HG02610 (cell line): ENCODE results near the gene TRMT112.

ENCODE experiments used
- ATAC-seq: cut with Tn5 transposase; IDR thresholded peaks from one replicate; pipeline ENCODE4 v1.9.1; 2021; ENCODE audit warnings: mild to moderate bottlenecking, moderate library complexity; ENCODE audit not compliant: unreplicated experiment

The TRMT112 gene

GRCh38 chr11:64317325-64317960 is at the start of gene TRMT112:
Gene TRMT112, minus strand, starts transcription at chr11:64317559. Its CDS starts 33 bp downstream, at chr11:64317526.
- ATAC-seq: peak; percentile 59

- ATAC-seq: no peak
These were observed 49.4 kb upstream of the TRMT112 start for GRCh38 chr11:64366751-64367150.

DNA sequence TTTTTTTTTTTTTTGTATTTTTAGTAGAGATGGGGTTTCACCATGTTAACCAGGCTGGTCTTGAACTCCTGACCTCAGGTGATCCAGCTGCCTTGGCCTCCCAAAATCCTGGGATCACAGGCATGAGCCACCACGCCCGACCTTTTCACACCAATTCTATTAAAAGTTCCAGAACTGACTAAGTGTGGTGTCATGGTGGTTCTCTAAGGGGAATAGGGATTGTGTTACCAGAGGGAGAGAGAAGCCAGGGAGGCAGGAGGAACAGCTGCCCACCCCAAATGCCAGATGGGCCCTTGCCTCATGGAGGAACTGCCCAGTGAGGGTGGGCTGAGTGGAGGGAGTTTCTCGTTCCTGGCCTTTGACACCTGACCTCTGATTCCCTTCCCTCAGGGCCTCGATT is 47.6 kb upstream of the TRMT112 start:
- ATAC-seq: no peak

DNA sequence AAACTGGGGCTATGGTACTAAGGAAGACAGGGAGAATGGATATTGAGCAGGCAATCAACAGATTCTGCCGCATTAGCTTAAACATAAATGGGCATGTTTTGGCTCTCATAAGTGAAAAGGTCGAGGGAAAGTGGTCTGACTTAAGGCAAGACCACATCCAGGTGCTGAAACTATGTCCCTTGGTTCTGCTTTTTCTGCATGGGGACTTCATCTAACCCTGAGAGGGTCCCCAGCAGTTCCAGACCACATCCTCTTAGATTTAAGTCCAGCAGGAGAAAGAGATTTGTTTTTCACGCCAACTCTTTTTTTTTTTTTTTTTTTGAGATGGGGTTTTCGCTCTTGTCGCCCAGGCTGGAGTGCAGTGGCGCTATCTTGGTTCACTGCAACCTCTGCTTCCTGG is 47.1 kb upstream of the TRMT112 start:
- ATAC-seq: no peak

GRCh38 chr11:64362339-64362738 is 45.0 kb upstream of the TRMT112 start:
- ATAC-seq: no peak

DNA sequence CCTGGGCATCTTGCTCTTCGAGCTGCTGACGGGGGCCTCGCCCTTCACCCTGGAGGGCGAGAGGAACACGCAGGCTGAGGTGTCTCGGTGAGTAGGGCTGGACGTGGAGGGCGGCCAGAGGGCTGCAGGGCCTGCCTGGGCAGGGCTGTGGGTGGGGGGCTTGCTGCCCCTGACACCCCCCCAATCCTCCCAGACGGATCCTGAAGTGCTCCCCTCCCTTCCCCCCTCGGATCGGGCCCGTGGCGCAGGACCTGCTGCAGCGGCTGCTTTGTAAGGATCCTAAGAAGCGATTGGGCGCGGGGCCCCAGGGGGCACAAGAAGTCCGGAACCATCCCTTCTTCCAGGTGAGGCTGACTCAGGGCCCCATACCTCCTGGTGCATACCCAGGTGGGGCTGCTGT is 44.3 kb upstream of the TRMT112 start:
- ATAC-seq: no peak

DNA sequence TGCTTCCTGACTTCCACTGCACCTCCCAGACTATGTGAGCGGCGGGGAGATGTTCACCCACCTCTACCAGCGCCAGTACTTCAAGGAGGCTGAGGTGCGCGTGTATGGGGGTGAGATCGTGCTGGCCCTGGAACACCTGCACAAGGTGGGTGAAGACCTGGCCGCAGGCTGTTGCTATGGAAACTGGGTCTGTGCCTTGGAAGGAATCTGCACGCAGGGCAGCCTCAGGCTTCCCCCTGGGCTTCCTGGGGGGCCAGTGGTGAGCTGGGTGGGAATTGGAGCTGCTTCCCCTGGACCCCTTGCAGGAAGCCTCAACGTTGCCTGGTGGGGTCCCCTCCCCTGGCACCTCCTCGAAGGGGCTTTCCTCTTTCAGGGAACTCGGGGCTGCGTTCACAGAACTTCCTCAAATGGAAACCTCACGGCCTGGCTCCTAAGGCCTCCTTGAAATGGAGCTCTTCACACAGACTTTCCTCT is 43.1 kb upstream of the TRMT112 start:
- ATAC-seq: no peak

- no peak for ATAC-seq
These were observed 42.5 kb upstream of the TRMT112 start for GRCh38 chr11:64359712-64360445.

DNA sequence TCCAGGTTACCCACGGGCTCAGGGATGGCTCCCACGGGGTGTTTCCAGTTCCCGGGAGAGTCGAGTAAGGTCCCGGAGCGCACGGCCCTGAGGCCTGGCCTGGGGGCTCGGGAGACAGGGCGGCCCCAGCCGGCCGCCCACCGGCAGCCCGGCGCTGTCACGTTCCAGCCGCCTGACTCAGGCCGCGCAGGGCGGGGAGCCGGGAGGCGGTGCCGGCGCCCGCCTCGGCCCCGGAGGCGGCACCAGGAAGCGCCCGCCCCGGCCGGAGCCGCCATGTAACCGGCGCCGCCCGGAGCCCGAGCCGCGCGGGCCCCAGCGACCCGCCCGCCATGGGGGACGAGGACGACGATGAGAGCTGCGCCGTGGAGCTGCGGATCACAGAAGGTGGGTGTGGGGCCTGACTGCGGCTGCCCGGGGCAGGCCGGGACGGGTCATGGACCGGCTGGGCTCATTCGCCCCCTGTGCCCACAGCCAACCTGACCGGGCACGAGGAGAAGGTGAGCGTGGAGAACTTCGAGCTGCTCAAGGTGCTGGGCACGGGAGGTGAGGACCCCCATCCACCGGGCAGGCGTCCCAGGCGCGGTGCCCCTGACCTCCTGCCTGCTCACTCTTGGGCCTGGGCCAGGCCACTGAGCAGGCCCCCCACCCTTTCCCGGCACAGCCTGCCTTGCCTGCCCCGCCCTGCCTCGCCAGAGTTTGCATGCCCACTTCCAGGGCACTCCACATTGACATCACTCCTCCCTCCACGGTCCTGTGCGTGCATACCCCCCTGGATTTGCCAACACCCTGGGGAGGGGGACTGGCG is 41.8 kb upstream of the TRMT112 start, which contains the start of gene RPS6KA4:
Gene RPS6KA4 (plus strand): TSS at position 256 of the 805 bp plus-strand sequence. CDS start 74 bp downstream, at position 330.
- ATAC-seq: peak; percentile 62

- peak; percentile 3 for ATAC-seq
These were observed 41.2 kb upstream of the TRMT112 start for GRCh38 chr11:64358536-64358906.

DNA sequence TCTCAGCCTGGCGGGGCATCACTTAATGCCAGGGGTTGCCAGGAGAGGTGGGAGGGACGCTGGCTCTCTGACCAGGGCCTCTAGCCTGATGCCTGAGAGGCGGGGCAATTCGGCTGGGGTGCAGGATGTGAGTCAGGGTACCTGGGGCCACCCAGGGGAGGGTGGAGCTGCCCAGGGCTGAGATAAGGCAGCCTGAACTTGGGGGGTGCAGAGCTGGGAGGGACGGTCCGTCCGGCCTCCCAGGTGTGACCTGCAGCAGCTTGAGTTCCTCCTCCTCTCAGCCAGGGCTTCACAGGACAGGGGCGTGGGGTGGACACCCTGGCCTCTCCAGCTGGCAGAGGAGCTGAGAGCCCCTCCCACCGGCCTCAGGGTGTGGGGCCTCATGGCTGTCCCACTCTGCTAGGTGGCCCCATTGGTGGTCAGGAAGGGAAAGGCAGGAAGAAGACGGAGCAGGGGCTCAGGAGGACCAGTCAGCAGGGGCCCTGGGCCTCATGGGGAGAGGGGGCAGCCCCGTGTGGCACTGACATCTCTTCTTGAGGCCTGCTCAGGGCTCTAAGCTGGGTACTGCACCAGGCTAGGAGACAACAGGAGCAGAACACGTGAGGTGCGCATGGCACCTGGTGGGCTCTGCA is 40.7 kb upstream of the TRMT112 start:
- ATAC-seq: no peak

- ATAC-seq: no peak
These were observed 40.1 kb upstream of the TRMT112 start for GRCh38 chr11:64357446-64357845.

DNA sequence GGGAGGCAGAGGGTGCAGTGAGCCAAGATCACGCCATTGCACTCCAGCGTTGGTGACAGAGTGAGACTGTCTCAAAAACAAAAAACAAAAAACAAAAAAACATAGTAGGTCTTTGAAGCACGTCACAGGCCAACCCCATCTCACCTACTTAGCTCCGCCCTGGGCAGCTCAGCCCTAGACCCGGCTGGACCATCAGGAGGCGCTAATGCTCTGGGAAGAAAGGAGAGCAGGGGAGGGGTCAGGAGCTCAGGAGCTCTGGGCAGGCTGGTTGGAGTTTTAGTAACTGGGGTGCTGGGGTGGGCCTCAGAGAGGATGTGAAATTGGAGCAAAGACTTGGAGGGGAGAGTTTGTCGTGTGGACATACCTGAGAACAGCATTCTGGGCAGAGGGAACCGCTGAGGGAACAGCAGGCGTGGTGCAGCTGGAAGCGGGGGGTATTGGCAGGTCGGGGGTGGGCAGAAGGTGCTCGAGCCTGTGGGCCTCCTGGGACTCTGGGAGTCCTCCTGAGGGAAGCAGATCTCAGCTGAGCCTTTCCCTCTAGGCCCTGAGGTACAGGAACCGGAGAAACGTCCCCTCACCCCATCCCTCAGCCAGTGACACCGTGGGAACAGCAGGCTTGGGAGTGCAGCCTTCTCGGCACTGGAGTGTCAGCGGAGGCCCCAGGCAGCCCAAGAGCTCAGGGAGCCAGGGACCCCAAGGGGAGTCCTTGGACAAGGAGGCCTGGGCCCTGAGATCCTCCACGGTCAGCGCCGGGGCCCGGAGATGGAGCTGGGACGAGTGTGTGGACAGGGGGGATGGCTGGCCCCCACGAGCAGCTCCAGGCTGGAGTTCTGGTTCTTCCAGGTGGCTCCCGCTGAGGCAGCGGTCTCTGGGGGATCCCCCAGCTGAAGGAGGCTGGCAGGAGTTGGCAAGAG is 39.4 kb upstream of the TRMT112 start:
- no peak for ATAC-seq

DNA sequence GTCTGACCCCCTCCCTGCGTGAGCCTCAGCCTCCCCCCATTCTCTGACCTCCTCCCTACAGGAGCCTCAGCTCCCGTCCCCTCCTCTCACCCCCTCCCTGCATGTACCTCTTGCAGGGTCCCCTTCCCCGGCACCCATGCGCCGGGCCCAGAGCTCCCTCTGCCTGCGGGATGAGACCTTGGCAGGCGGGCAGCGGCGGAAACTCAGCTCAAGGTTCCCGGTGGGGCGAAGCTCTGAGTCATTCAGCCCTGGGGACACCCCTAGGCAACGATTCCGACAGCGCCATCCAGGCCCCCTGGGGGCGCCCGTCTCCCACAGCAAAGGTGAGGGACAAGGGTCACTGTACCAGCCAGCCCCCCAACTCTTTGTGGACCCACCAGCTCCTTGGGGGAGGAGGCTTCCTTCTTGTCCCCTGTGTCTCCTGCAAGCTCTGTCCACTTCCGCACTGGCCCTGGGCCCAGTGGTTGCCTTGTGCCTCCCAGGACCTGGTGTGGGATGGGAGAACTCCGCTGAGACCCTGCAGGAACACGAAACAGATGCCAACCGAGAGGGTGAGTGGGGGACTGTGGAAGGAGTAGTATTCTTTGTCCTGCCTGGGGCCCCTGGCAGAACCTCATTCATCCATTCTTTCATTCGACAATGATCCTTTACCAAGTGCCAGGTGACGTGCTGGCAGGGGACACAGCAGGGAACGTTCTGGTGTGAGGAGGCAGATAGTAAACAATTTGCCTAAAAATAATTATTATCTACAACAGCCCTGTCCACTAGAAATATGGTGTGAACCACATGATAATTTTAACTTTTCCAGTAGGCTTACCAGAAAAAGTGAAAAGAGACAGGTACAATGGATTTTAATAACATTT is 38.0 kb upstream of the TRMT112 start:
- no peak for ATAC-seq

GRCh38 chr11:64353715-64354506 is 36.6 kb upstream of the TRMT112 start:
- no peak for ATAC-seq

- no peak for ATAC-seq
These were observed 35.8 kb upstream of the TRMT112 start for GRCh38 chr11:64352995-64353714.

GRCh38 chr11:64352099-64352994 is 35.0 kb upstream of the TRMT112 start:
- no peak for ATAC-seq
